ENCODE measurements around the gene NBPF1.
"Not testable (repeated sequence)": the region's sequence is repeated elsewhere in the genome, so short reads cannot be mapped to it uniquely, and the experiment has no call there.

Gene NBPF1

GRCh38 chr1:16545682-16546095 is 67.7 kb downstream of the NBPF1 start:
- H3K4me2 ChIP-seq (ENCODE audit: low read length); H3K36me3 ChIP-seq (ENCODE audit: insufficient read depth, low read length); H3K79me2 ChIP-seq (ENCODE audit: insufficient read depth, low read length); H3K4me1 ChIP-seq (ENCODE audit: insufficient read depth, low read length, severe bottlenecking); H2AFZ ChIP-seq (ENCODE audit: low read length); H3K9me2 ChIP-seq (ENCODE audit: low read depth, low read length); H3K9me3 ChIP-seq (ENCODE audit: low read length); H3K27me3 ChIP-seq (ENCODE audit: insufficient read depth, low read length); H3K4me3 ChIP-seq (ENCODE audit: low read depth, low read length, poor library complexity, severe bottlenecking); H3K27ac ChIP-seq (ENCODE audit: low read depth, low read length, poor library complexity, severe bottlenecking); H4K20me1 ChIP-seq (ENCODE audit: insufficient read depth, low read length); H3K9ac ChIP-seq (ENCODE audit: low read length); H3F3A ChIP-seq (ENCODE audit: insufficient read depth, low read length): not testable (repeated sequence)

DNA sequence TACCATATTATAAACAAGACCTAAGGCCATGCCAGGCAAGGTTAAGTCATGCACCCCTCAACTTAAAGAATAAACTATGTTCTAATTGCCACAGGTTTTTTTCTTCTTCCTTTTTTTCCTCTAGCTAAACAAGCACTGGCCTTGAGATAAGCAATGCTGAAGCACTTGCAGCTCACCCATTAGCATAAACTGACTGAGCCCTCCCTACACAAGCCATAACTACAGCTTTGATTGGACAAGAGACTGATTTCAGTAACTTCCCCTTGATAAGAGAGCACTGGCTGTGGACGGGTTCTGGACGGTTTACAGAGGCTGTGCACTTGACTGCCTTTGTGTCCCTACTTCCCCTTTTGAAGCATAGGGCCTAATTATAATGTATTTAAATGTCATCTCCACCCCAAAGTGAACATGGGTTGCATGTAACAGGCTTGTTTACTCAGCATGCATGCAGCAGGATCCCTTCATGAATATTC is 72.9 kb downstream of the NBPF1 start:
- H3K79me2 ChIP-seq (ENCODE audit: insufficient read depth, low read length); H4K20me1 ChIP-seq (ENCODE audit: insufficient read depth, low read length); H3K9ac ChIP-seq (ENCODE audit: low read length); H3K27ac ChIP-seq (ENCODE audit: low read depth, low read length, poor library complexity, severe bottlenecking); H3K4me3 ChIP-seq (ENCODE audit: low read depth, low read length, poor library complexity, severe bottlenecking); H3K9me3 ChIP-seq (ENCODE audit: low read length); H3K27me3 ChIP-seq (ENCODE audit: insufficient read depth, low read length); H3F3A ChIP-seq (ENCODE audit: insufficient read depth, low read length); H3K36me3 ChIP-seq (ENCODE audit: insufficient read depth, low read length); H2AFZ ChIP-seq (ENCODE audit: low read length); H3K4me1 ChIP-seq (ENCODE audit: insufficient read depth, low read length, severe bottlenecking); H3K9me2 ChIP-seq (ENCODE audit: low read depth, low read length); H3K4me2 ChIP-seq (ENCODE audit: low read length): not testable (repeated sequence)

GRCh38 chr1:16537528-16537927 is 75.8 kb downstream of the NBPF1 start:
- H3K27ac ChIP-seq (ENCODE audit: low read depth, low read length, poor library complexity, severe bottlenecking); H2AFZ ChIP-seq (ENCODE audit: low read length); H3K4me3 ChIP-seq (ENCODE audit: low read depth, low read length, poor library complexity, severe bottlenecking); H3K4me2 ChIP-seq (ENCODE audit: low read length); H3K79me2 ChIP-seq (ENCODE audit: insufficient read depth, low read length); H3K4me1 ChIP-seq (ENCODE audit: insufficient read depth, low read length, severe bottlenecking); H4K20me1 ChIP-seq (ENCODE audit: insufficient read depth, low read length); H3K36me3 ChIP-seq (ENCODE audit: insufficient read depth, low read length); H3K27me3 ChIP-seq (ENCODE audit: insufficient read depth, low read length); H3K9ac ChIP-seq (ENCODE audit: low read length); H3F3A ChIP-seq (ENCODE audit: insufficient read depth, low read length); H3K9me2 ChIP-seq (ENCODE audit: low read depth, low read length); H3K9me3 ChIP-seq (ENCODE audit: low read length): not testable (repeated sequence)

DNA sequence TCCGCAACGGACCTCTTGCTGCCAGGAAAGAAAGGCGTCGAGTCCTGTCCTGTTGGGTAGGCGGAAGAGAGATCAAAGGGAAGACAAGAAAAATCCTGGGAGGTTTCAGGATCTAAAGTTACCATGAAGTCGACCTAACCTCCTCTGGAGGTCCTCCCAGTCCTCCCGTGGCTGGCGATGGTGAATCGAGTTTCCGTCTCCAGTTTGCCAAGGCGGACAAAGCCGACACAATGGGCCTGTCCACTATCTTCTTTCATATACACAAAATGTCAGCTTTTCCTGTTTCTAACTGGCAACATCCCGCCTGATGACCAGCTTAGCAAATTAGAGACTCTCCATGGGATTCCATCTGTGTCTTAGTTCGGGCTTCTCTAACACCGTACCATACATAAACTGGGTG is 76.6 kb downstream of the NBPF1 start:
- H3K4me2 ChIP-seq (ENCODE audit: low read length); H3K4me3 ChIP-seq (ENCODE audit: low read depth, low read length, poor library complexity, severe bottlenecking): not testable (repeated sequence)

DNA sequence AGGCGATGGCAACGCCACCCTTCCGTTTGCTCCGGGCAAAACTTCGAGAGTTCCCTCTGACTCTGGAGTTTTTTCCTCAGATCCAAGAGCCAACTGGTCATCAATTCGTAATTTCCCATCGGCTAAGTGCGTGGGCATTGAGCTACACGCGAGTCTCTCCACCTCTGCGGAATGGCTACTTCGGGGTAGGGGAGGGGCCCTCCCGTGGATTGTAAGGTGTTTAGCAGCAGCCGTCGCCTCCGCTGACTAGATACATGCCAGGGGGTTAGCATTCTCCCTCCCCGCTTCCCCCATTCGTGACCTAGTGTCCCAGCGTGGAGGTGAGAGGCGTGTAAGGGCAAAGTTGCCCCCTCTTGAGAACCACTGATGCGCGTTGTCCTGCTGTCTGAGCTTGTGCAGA is 77.5 kb downstream of the NBPF1 start:
- H4K20me1 ChIP-seq (ENCODE audit: insufficient read depth, low read length); H3K4me3 ChIP-seq (ENCODE audit: low read depth, low read length, poor library complexity, severe bottlenecking); H3K27me3 ChIP-seq (ENCODE audit: insufficient read depth, low read length); H3F3A ChIP-seq (ENCODE audit: insufficient read depth, low read length); H3K27ac ChIP-seq (ENCODE audit: low read depth, low read length, poor library complexity, severe bottlenecking); H3K9ac ChIP-seq (ENCODE audit: low read length); H2AFZ ChIP-seq (ENCODE audit: low read length); H3K79me2 ChIP-seq (ENCODE audit: insufficient read depth, low read length); H3K36me3 ChIP-seq (ENCODE audit: insufficient read depth, low read length); H3K4me1 ChIP-seq (ENCODE audit: insufficient read depth, low read length, severe bottlenecking); H3K4me2 ChIP-seq (ENCODE audit: low read length); H3K9me3 ChIP-seq (ENCODE audit: low read length); H3K9me2 ChIP-seq (ENCODE audit: low read depth, low read length): not testable (repeated sequence)

More for the DNA sequence above, 76.6 kb downstream of the NBPF1 start:
- not testable (repeated sequence) for H3K79me2 ChIP-seq (ENCODE audit: insufficient read depth, low read length); H3K9ac ChIP-seq (ENCODE audit: low read length); H3K4me1 ChIP-seq (ENCODE audit: insufficient read depth, low read length, severe bottlenecking); H3K27ac ChIP-seq (ENCODE audit: low read depth, low read length, poor library complexity, severe bottlenecking); H4K20me1 ChIP-seq (ENCODE audit: insufficient read depth, low read length); H3F3A ChIP-seq (ENCODE audit: insufficient read depth, low read length); H3K36me3 ChIP-seq (ENCODE audit: insufficient read depth, low read length); H3K9me2 ChIP-seq (ENCODE audit: low read depth, low read length); H3K27me3 ChIP-seq (ENCODE audit: insufficient read depth, low read length); H2AFZ ChIP-seq (ENCODE audit: low read length); H3K9me3 ChIP-seq (ENCODE audit: low read length)

- H3K4me2 ChIP-seq (ENCODE audit: low read length); H4K20me1 ChIP-seq (ENCODE audit: insufficient read depth, low read length); H3F3A ChIP-seq (ENCODE audit: insufficient read depth, low read length); H3K9ac ChIP-seq (ENCODE audit: low read length); H3K27me3 ChIP-seq (ENCODE audit: insufficient read depth, low read length); H3K27ac ChIP-seq (ENCODE audit: low read depth, low read length, poor library complexity, severe bottlenecking); H3K9me3 ChIP-seq (ENCODE audit: low read length); H3K4me1 ChIP-seq (ENCODE audit: insufficient read depth, low read length, severe bottlenecking); H2AFZ ChIP-seq (ENCODE audit: low read length); H3K9me2 ChIP-seq (ENCODE audit: low read depth, low read length); H3K36me3 ChIP-seq (ENCODE audit: insufficient read depth, low read length); H3K4me3 ChIP-seq (ENCODE audit: low read depth, low read length, poor library complexity, severe bottlenecking); H3K79me2 ChIP-seq (ENCODE audit: insufficient read depth, low read length): not testable (repeated sequence)
Observed at GRCh38 chr1:16535487-16535886, 77.9 kb downstream of the NBPF1 start.

GRCh38 chr1:16534829-16535456 is 78.4 kb downstream of the NBPF1 start:
- H3K27ac ChIP-seq (ENCODE audit: low read depth, low read length, poor library complexity, severe bottlenecking); H3F3A ChIP-seq (ENCODE audit: insufficient read depth, low read length); H3K4me3 ChIP-seq (ENCODE audit: low read depth, low read length, poor library complexity, severe bottlenecking); H3K4me1 ChIP-seq (ENCODE audit: insufficient read depth, low read length, severe bottlenecking); H3K27me3 ChIP-seq (ENCODE audit: insufficient read depth, low read length); H3K4me2 ChIP-seq (ENCODE audit: low read length); H3K9me3 ChIP-seq (ENCODE audit: low read length); H3K36me3 ChIP-seq (ENCODE audit: insufficient read depth, low read length); H3K9ac ChIP-seq (ENCODE audit: low read length); H2AFZ ChIP-seq (ENCODE audit: low read length); H3K79me2 ChIP-seq (ENCODE audit: insufficient read depth, low read length); H3K9me2 ChIP-seq (ENCODE audit: low read depth, low read length); H4K20me1 ChIP-seq (ENCODE audit: insufficient read depth, low read length): not testable (repeated sequence)

- H3K4me2 ChIP-seq (ENCODE audit: low read length); H3K27me3 ChIP-seq (ENCODE audit: insufficient read depth, low read length); H3K79me2 ChIP-seq (ENCODE audit: insufficient read depth, low read length): not testable (repeated sequence)
Observed at GRCh38 chr1:16534239-16534828, 79.0 kb downstream of the NBPF1 start.

More at GRCh38 chr1:16534239-16534828, 79.0 kb downstream of the NBPF1 start:
- not testable (repeated sequence) for H3K9me2 ChIP-seq (ENCODE audit: low read depth, low read length); H3K9ac ChIP-seq (ENCODE audit: low read length); H2AFZ ChIP-seq (ENCODE audit: low read length); H3K9me3 ChIP-seq (ENCODE audit: low read length); H3K4me3 ChIP-seq (ENCODE audit: low read depth, low read length, poor library complexity, severe bottlenecking); H3K27ac ChIP-seq (ENCODE audit: low read depth, low read length, poor library complexity, severe bottlenecking); H3K4me1 ChIP-seq (ENCODE audit: insufficient read depth, low read length, severe bottlenecking); H3F3A ChIP-seq (ENCODE audit: insufficient read depth, low read length); H4K20me1 ChIP-seq (ENCODE audit: insufficient read depth, low read length); H3K36me3 ChIP-seq (ENCODE audit: insufficient read depth, low read length)

Data from OCI-LY1 (cell line).